MV-4-11 (cell line): ENCODE data around the gene CXCR2.
"Not testable (repeated sequence)": the region's sequence is repeated elsewhere in the genome, so short reads cannot be mapped to it uniquely, and the experiment has no call there.

Experiments used
- DNase-seq: peaks from one replicate; lab custom pipeline; 2025; lab: John Stamatoyannopoulos, UW

Gene CXCR2

DNA sequence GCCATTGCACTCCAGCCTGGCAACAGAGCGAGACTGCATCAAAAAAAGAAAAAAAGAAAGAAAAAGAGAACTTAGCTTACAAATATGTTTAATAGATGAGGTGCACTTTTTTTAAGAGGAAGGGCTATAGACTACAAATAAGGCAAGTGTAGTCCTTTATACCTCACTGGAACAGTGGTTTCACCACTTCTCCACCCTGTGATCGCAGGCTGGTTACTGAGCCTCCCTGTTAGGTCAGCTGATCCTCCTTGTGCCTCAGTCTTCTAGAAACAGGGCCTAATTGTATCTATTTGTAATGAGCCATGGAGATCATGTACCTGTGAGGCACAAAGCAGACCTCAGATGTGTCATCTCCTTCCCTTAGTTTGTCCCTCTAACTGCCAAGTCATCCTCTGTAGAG lies 4.5 kb downstream of the CXCR2 start:
- DNase-seq, result no peak

DNA sequence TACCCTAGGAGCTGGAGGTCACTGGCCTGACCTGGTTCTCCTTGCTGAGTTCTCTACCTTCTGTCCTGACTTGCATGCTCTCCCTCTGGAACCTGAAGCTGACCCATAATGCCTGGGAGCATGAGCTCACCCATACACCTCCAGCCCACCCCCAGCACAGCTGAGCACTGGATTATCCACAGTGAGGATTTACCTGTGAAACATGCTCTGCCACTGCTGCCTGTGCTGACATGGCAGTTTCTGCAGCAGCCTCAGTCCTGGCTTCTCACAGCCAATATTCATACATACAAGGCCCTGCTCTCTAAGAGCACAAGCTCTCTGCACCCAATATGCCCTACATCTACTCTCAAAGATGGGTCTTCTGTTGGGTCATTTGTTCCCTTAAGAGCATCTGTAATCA lies 5.0 kb downstream of the CXCR2 start:
- no peak for DNase-seq

DNA sequence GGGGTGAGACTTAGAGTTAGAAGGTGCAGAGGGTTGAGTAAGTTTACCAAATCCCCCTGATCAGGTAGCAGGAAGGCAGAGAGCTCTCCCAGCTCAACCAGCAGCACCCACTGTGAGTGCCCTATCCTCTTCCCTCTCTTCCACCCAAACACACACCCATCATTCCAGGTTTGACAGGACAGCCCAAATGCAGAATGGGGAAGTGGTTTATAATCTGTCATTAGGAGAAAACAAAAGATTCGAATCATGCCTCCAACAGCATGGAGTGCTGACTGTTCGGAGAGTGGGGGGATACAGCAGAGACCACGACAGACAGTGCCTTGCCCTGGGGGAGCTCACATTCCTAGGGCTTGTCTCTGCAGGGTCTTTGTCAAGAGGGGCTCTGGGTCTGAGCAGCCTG lies 11.7 kb downstream of the CXCR2 start:
- no peak for DNase-seq

DNA sequence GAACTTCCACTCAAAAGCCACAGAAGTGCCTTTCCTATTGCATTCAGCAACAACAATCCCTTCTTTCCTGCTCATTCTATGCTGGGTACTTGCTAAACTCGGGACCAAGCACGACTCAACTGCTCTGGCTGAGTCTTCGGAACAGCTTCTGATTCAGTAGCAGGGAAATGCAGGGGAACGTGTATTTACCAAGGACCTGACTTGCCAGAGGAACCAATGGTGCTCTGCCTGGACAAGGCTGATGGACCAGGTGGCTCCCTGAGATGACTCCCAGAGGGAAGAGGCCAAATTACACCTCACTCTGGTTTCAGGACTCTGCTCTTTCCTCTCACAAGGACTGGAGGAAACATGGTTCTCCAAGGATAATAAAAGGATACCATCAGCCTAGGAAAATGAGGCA lies 12.2 kb downstream of the CXCR2 start:
- DNase-seq, result no peak

DNA sequence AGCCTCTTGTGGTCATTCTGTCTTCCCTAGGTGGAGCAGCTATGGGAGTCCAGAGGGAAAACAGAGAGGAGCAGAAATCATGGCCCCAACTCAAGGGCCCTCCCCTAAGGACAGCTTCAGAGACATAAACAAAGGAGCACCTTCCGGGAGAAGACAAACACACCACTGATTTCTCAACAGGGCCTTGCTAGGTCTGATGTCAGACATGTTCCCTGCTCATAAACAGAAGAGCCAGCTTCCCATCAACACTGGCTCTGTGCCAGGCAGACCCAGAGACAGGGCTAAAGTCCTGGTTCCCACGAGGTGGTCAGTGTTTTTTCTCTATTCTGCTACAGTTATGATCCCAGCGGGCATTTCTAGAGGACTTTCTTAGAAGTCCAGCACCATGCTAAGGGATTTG lies 19.3 kb downstream of the CXCR2 start:
- no peak for DNase-seq

DNA sequence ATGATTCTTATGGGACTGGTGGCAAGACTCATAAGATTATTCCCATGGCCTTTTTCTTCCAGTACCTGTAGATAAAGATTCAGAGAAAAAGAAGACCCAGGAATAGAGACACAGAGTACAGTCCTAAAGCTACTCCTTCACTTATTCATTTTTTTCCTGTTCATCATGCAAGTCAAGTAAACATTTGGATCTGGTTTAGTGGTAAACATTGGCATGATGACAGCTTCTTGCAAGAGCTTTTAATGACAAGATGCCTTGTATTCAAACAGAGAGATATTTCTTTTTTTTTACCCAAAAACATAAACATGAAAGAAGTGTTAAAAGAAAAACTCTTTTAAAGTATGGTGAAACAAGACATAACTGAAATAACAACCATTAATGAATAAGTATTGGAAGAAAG lies 20.2 kb downstream of the CXCR2 start:
- DNase-seq, result no peak

DNA sequence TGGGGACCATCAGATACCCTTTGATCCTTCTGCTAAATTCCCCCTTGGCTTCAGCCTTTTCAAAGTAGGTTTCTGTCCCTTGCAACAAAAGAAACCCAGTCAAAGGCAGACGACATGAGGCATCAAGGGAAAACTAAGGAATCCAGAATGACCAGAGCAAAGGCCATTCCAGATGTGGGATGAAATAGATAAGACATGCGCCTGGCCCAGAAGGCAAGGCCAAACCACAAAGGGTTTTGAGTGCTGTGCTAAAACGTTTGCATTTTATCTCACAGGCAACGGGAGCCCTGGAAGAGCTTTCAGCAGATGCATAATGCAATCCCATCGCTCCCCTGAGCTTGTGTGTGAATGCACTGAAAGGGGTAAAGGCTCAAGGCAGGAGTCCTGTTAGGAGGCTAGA lies 23.3 kb downstream of the CXCR2 start:
- DNase-seq, result no peak

DNA sequence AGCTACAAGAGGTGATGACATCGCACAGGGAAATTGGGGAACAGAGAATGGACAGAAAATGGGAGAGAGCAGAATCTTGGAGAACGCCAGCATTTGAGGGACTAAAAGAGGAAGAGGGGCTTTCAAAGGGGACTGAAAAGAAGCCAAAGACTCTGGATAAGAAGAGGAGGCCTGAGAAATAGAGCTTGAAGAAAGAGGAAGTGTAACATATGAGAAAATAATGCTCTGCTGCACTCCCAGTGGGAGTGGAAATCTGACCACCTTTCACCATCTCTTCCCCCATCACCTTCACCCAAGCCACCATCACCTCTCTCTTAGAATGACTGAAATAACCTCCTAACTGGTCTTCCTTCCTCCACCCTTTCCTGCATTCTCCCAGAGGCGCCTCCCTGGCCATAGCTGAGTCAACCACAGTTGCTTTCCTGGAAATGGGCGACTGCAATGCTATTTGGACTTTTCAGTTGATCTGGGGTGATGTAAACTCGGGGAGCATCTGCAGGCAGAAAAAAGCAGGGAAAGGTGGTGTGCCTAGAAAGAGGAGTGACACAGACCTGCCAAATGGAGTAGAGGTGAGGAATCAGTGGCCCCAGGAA lies 24.1 kb downstream of the CXCR2 start:
- peak; percentile 78 for DNase-seq

DNA sequence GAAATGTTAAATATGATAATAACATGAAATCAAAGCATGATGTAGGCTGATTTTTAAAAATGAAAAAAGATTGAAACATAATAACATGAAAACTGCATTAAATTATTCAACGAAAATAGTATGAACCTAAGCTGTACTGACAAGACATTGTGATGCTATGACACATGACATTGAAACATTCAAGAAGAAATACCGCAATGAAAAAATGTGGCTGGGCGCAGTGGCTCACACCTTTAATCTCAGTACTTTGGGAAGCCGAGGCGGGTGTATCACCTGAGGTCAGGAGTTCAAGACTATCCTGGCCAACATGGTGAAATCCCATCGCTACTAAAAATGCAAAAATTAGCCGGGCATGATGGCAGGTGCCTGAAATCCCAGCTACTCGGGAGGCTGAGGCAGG lies 26.3 kb downstream of the CXCR2 start:
- no peak for DNase-seq

DNA sequence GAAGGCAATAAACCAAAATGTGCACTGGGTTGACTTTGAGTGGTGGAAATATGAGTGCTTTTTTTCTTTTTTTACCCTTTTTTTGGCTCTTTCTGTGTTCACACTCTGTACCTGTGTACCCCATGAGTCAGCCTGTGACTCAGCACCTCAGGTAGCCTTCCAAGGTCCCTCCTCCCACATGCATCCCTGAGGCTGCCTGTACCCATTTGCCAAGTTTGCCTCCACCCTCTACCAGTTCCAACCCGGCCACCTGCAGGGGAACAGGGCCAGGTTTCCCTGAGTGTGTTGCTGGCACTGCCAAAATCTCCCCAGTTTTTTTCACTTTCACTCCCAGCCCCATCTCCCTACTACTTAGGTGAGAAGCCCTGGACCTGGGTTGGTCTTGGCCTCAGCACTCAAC lies 26.9 kb downstream of the CXCR2 start:
- DNase-seq, result no peak

DNA sequence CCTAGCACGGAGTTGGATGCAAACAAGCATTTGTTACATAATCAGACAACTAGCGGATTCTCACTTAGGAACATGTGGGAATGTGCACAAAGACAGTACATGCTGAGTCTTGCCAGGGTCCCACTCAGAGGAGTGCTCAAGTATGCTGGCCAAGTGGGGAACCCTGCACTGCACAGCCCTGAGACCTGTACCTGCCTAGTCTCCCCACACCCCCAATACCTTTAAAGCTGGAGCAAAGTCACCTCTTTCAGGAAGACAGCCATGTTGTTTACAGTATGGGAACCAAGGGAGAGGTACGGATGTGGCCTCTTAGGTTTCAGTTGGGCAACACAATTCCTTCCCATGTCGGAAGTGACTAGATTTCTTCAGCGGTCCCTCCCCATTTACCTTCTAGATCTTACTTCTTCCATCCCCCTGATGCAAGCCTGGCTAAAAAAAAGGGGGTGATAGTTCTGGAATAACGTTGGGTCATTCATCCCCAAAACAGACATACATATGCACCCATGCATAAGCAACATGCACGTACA lies 30.2 kb downstream of the CXCR2 start:
- no peak for DNase-seq

DNA sequence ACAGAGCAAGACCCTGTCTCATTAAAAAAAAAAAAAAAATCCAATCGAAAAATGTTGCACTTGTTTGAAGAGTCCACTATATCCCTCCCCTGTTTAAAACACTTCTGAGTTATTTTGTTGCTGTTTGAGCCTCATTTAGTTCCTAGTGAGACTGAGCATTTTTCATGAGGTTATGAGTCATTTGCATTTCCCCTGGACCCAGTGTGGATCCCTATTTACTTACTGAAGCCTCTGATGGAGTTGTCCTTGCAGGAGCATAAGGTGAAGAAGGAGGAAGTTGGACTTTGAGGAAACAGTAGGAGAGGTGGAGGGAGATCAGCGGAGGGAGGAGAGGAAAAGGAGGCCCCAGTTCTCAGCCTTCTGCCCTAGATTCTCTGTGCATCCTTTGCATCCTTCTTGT lies 35.8 kb downstream of the CXCR2 start:
- no peak for DNase-seq

DNA sequence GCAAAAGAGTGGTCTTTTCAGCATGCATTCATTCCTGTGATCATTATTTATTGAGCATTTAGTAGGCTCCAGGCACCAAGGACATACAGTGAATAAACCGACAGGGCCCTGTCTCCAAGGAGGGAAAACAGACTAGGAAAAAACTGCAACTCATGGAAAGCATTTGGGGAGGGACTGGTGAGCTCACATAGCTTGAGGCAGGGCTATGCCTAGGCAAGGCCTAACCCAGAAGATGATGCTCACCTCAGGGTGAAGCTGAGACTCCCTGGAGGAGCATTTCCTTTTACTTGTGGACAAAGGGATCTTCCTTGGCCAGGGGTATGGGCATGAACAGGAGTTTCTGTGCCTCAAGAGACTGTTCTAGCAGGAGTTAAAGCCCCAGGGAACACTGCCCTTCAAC lies 37.0 kb downstream of the CXCR2 start:
- DNase-seq, result no peak

DNA sequence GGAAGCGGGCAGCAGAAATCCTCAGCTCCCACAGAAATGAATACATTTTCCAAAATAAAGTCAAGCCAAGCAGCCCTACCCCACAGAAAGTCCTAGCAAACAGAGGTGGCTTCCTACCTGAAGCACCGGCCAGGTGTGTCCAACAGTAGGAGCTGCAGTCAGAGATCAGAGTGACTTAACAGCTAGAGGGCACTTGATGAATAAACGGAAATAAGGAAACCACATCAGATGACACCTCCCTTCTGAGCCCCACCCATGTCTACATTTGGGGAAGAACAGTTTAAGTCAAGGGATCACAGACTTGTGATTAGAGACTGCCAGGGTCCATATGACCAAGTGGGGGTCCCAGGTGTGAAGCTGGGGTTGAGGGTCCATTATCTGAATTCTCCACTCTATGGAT lies 41.0 kb downstream of the CXCR2 start, which contains the start of gene CXCR1:
Gene CXCR1 (minus strand): TSS at position 172 of the 400 bp plus-strand sequence. CDS start 1,751 bp downstream, outside the sequence.
- peak; percentile 67 for DNase-seq

DNA sequence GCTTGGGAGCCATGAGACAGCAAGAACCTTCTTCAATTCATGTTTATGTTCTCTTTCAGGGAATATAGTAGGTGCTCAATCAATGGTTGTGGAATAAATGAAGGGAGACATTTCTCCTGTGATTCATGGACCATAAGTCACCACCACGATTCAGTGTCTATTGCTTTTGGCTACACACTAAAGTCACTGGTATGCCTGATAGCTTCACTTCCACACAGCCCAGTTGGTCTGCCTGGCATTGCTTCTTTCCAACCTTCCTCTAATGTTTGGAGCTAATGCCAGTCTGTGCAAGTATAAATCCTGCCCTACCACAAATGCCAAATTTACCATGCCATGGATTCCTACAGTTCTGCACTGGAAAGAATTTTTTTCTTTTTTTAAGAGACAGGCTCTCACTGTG lies 42.2 kb downstream of the CXCR2 start:
- DNase-seq, result no peak

DNA sequence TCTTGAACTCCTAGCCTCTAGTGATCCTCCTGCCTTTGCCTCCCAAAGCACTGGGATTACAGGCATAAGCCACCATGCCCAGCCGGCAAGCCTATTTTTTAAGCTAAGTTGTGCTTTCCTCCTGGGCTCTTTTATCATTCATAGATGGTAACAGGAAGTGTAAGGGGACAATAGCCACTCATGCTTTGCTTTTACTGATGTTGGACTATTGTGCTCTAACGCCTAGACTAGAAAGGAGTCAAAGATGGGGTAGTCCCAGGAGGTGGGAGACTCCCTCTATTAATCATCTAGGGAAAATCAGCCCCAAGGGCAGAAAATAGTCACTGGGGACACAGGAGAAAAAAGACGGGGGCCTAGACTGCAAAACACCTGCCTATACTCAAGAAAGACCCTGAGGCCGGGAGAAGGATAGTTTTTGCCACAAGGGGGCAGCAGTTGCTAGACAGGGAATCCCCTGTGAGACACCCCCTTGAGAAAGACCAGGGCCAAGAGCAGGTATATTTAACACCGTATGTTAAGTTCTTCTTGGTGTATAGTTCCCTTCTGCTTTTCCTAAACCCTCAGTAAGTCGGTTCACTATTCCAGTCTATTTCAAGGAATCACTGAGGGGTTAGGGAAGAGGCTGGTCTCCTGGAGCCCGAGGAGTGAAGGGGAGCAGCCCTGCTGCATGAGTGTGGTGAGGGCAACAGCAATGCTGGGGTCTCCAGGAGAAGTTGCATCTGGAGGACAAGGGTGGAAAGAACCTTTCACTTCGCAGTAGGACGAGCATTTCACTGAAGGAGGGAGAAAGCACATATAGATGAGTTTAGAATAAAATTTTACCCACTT lies 43.0 kb downstream of the CXCR2 start:
- DNase-seq, result no peak

DNA sequence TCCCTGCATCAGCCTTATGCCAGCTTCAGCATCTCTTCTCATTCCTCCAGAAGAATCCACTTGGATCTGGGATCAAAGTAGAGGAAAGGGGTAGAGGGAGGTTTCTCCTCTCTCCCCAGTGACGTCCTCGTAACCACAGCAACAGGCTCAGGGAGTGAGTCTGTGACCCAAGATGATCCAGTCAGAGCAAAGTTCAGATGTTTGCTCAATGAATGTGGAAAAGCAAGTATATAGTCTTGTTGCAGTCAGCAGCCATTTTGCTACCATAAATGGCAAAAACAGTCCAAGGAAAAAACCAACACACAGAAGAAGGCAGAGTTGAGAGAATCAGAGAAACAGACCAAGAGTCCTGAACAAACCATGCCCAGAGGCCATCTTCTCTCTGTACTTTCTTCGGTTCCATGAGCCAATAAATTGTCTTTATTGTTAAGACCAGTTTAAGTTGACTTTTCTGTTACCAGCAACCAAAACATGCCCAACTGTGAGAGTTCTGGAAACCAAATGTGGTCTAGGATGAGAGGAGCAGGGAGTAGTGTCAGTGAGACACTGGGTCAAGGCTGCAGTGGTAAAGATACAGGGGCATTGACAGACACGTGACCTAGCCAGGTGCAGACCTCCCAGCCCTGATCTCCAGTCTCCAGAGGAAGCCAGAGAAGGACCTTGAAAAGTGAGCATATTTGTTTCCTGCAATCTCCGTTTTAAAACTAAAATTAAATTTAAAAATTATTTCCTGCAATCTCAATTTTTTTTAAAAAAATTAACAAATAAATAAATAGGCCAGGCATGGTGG lies 44.1 kb downstream of the CXCR2 start:
- no peak for DNase-seq

DNA sequence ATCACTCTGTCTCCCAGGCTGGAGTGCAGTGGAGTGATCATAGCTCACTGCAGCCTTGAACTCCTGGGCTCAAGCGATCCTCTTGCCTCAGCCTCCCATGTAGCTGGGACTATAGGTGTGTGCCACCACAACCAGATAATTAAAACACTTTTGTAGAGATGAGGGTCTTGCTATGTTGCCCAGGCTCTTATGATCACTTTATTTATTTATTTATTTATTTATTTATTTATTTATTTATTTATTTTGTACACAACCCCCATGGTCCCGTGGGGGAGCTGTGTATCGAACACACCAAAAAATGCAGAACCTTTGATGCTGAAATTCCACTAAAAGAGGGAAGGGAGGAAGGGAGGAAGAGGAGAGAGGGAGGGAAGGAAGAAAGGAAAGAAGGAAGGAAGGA lies 45.9 kb downstream of the CXCR2 start:
- not testable (repeated sequence) for DNase-seq

DNA sequence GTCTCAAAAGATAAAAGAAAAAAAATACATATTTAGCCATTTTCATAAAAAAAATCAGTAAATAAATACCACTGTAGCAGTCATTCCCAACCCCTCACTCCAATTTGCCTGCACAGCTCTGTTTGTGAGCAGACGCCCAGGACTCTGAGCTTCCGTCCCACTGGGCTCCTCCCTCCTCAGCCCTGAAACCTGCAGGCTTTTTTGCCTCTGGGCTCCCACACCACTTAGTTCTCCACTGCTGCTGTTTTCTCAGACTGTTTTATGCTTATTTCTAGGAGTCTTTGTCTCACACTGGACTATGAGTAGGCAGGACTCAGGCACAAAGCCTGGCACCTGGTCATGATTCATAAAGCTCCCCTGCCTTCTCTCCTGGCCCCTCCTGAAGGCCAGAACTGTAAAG lies 47.0 kb downstream of the CXCR2 start:
- DNase-seq, result no peak

DNA sequence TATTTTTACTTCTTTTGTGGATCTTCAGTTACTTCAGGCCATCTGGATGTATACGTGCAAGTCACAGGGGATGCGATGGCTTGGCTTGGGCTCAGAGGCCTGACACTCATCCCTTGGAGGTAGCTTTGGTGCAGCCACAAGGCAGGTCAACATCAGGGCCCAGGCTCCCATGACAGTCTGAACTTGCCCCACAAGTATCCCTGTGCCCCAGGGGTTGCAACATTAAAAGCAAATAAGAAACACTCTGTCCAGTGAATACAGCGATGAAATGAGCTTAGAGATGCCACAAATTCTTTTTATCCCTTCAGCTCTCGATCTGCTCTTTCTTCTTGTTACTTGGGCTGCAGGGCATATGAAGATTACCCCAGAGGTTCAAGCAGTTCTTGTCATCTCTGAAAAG lies 54.0 kb downstream of the CXCR2 start:
- no peak for DNase-seq

DNA sequence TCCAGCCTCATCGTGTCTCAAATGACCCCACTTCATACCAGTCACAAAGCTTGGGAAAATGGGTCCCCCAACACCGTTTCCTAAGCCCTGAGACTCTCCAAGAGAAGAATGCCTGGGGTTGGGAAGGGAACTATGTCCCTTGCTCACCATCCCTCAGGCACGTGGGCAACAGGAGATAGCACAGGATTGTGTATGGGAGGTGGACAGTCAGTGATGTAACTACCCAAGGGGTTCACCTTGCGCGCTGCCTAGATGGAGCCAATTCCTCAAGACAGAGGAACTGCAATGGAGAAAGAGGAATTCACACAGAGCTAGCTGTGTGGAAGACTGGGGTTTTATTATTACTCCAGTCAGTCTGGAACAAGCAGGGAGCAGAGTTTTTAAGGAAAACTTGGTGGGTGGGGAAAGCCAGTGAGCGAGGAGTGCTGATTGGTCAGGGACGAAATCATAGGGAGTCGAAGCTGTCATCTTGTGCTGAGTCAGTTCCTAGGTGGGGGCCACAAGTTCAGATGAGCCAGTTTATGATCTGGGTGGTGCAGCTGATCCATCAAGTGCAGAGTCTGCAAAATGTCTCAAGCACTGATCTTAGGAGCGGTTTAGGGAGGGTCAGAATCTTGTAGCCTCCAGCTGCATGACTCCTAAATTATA lies 54.8 kb downstream of the CXCR2 start:
- DNase-seq, result no peak

DNA sequence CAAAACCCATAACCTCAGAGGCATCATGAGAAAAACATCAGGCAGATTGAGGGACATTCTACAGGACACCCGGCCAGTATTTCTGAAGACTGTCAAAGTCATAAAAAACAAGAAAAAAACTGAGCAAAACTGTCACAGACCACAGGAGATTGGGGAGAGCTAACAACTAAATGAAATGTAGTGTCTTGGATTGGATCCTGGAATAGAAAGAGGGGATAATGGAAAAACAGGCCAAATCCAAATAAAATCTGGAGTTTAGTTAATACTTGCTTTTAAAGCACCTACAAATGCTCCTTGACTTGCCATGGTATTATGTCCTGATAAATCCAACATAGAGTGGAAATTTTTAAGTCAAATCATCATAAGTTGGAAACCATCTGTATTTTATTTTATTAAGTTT lies 58.5 kb downstream of the CXCR2 start:
- DNase-seq, result no peak
